Measurements from ENCODE around the gene ZNF546.

ZNF546 gene

GRCh38 chr19:39970675-39971379, 26.0 kb upstream of the ZNF546 start, which contains the start of gene PSMC4:
Gene PSMC4 (plus strand): TSS chr19:39971165. CDS start chr19:39971203, 38 bp downstream.
- TF ChIP-seq, protein P1, sequence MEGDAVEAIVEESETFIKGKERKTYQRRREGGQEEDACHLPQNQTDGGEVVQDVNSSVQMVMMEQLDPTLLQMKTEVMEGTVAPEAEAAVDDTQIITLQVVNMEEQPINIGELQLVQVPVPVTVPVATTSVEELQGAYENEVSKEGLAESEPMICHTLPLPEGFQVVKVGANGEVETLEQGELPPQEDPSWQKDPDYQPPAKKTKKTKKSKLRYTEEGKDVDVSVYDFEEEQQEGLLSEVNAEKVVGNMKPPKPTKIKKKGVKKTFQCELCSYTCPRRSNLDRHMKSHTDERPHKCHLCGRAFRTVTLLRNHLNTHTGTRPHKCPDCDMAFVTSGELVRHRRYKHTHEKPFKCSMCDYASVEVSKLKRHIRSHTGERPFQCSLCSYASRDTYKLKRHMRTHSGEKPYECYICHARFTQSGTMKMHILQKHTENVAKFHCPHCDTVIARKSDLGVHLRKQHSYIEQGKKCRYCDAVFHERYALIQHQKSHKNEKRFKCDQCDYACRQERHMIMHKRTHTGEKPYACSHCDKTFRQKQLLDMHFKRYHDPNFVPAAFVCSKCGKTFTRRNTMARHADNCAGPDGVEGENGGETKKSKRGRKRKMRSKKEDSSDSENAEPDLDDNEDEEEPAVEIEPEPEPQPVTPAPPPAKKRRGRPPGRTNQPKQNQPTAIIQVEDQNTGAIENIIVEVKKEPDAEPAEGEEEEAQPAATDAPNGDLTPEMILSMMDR (IDR thresholded peaks at IDR 0.05; ENCODE audit: low read depth, low read length): peak; percentile 78
- peak; percentile 99 for DNase-seq (ENCODE audit: low read depth, low spot score)
- in situ Hi-C loops (cut with HindIII; ENCODE audit: low sequenced_read_pairs): no loop called here
- peak within 1 kb of the TSS; percentile 70 for H3K4me3 ChIP-seq (ENCODE audit: low read depth, low read length)

DNA sequence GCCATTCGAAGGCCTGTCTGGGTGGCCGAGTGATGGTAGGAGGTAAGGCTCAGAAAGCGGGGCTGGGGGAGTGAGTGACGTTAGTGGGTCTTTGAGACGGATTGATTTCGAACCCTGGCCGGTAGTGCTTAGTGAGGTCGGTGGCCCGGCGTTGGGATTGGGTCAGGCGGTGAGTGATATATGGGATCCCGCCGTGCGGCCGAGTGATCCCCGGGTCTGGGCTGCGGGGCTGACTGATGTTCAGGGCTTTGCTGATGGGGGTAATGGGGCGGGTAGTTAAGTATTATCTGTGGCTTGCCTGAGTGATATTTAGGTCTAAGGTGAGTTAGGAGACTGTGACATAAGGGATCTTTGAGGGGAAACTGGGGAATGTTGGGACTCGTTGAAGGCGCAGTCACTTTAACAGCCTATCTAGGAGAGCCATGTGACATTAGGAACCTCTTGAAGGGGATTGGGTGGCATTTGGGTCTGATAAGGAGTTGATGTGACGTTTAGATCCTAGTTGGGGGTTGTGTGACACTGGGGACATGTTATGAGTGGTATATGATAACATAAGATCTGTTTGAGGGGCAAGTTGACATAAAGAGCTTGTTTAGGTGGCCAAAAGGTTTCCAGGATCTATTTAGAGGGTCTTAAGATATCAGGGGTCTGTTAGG, 25.4 kb upstream of the ZNF546 start:
- TF ChIP-seq, protein P1 (IDR thresholded peaks at IDR 0.05; ENCODE audit: low read depth, low read length): no peak
- peak overlapping the region; percentile 70 for H3K4me3 ChIP-seq (ENCODE audit: low read depth, low read length)
- in situ Hi-C loops (cut with HindIII; ENCODE audit: low sequenced_read_pairs): no loop called here
- DNase-seq (ENCODE audit: low read depth, low spot score): no peak

- no peak overlapping the region for H3K4me3 ChIP-seq (ENCODE audit: low read depth, low read length)
- DNase-seq (ENCODE audit: low read depth, low spot score): no peak
- TF ChIP-seq, protein P1 (IDR thresholded peaks at IDR 0.05; ENCODE audit: low read depth, low read length): no peak
- in situ Hi-C loops (cut with HindIII; ENCODE audit: low sequenced_read_pairs): no loop called here
These were observed 22.3 kb upstream of the ZNF546 start for GRCh38 chr19:39974377-39975155.

DNA sequence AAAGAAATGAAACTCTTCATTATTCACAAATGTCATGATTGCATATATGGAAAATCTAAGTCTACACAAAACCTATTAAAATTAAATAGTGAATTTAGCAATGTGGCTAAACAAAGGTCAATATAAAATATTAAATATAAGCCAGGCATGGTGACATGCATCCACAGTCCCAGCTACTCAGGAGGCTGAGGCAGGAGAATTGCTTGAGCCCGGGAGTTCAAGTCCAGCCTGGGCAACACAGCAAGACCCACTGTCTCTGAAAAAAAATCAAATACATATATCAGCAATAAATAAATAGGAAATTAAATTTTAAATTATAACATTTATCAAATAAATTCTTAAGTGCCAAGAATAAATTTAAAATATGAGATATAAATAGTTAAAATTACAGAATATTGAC, 14.0 kb upstream of the ZNF546 start:
- DNase-seq (ENCODE audit: low read depth, low spot score): no peak
- H3K4me3 ChIP-seq (ENCODE audit: low read depth, low read length): no peak overlapping the region
- in situ Hi-C loops (cut with HindIII; ENCODE audit: low sequenced_read_pairs): no loop called here
- TF ChIP-seq, protein P1 (IDR thresholded peaks at IDR 0.05; ENCODE audit: low read depth, low read length): no peak

- TF ChIP-seq, protein P1 (IDR thresholded peaks at IDR 0.05; ENCODE audit: low read depth, low read length): no peak
- in situ Hi-C loops (cut with HindIII; ENCODE audit: low sequenced_read_pairs): no loop called here
- DNase-seq (ENCODE audit: low read depth, low spot score): no peak
- H3K4me3 ChIP-seq (ENCODE audit: low read depth, low read length): no peak overlapping the region
These were observed 13.1 kb upstream of the ZNF546 start for GRCh38 chr19:39983695-39984300.

DNA sequence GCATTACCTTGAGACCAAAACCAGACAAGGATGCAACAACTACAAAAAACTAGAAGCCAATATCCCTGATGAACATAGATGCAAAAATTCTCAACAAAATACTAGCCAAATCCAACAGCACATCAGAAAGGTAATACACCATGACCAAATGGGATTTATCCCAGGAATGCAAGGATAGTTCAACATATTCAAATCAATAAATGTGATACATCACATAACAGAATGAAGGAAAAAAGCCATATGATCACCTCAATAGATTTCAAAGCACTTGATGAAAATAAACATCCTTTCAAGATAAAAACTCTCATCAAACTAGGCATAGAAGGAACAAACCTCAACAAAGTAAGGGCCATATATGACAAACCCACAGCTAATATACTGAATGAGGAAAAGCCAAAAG, 10.2 kb upstream of the ZNF546 start:
- in situ Hi-C loops (cut with HindIII; ENCODE audit: low sequenced_read_pairs): no loop called here
- no peak for DNase-seq (ENCODE audit: low read depth, low spot score)
- TF ChIP-seq, protein P1 (IDR thresholded peaks at IDR 0.05; ENCODE audit: low read depth, low read length): no peak
- H3K4me3 ChIP-seq (ENCODE audit: low read depth, low read length): no peak overlapping the region
